HS-27A (cell line): ENCODE results near the gene WBP11.

Source experiments
- DNase-seq: peaks from one replicate; pipeline ENCODE4 v3.0.0-alpha.2; 2012; ENCODE audit warnings: low read depth, missing footprints

Gene WBP11

GRCh38 chr12:14824012-14824634 lies 20.8 kb upstream of the WBP11 start:
- DNase-seq = no peak

- DNase-seq = no peak
These were observed 10.7 kb upstream of the WBP11 start, which contains the start of gene SMCO3 for GRCh38 chr12:14814014-14814413. Gene SMCO3, minus strand, starts transcription at chr12:14814182. Its CDS starts 7,502 bp downstream, at chr12:14806680.

GRCh38 chr12:14811486-14811885 lies 8.2 kb upstream of the WBP11 start:
- no peak for DNase-seq

GRCh38 chr12:14810953-14811483 lies 7.7 kb upstream of the WBP11 start:
- DNase-seq = no peak

- no peak for DNase-seq
These were observed 7.1 kb upstream of the WBP11 start for GRCh38 chr12:14810167-14810952.

GRCh38 chr12:14803830-14804160 lies 517 bp upstream of the WBP11 start:
- no peak for DNase-seq

GRCh38 chr12:14802721-14803010 lies 612 bp downstream of the WBP11 start:
- DNase-seq = no peak

GRCh38 chr12:14802247-14802646 lies 1.0 kb downstream of the WBP11 start:
- DNase-seq = no peak

GRCh38 chr12:14795028-14795448 lies 8.2 kb downstream of the WBP11 start:
- DNase-seq = no peak

- DNase-seq = no peak
These were observed 17.7 kb downstream of the WBP11 start for GRCh38 chr12:14785568-14785967.

- DNase-seq = no peak
These were observed 18.8 kb downstream of the WBP11 start for GRCh38 chr12:14784471-14784870.

- DNase-seq = no peak
These were observed 20.5 kb downstream of the WBP11 start for GRCh38 chr12:14782756-14783155.

- no peak for DNase-seq
These were observed 21.7 kb downstream of the WBP11 start for GRCh38 chr12:14781563-14781962.

GRCh38 chr12:14780859-14781258 lies 22.4 kb downstream of the WBP11 start:
- DNase-seq = no peak

GRCh38 chr12:14779834-14780233 lies 23.4 kb downstream of the WBP11 start:
- DNase-seq = no peak

GRCh38 chr12:14777271-14777670 lies 26.0 kb downstream of the WBP11 start:
- DNase-seq = no peak

- DNase-seq = no peak
These were observed 26.9 kb downstream of the WBP11 start for GRCh38 chr12:14776236-14776961.

- DNase-seq = no peak
These were observed 27.7 kb downstream of the WBP11 start for GRCh38 chr12:14775636-14775980.

- DNase-seq = peak; percentile 71
These were observed 28.2 kb downstream of the WBP11 start for GRCh38 chr12:14774906-14775635.

- DNase-seq = peak; percentile 75
These were observed 29.0 kb downstream of the WBP11 start for GRCh38 chr12:14774074-14774905.

GRCh38 chr12:14773685-14774073 lies 29.6 kb downstream of the WBP11 start:
- DNase-seq = no peak

- no peak for DNase-seq
These were observed 30.3 kb downstream of the WBP11 start for GRCh38 chr12:14772946-14773345.
